HL-60 (cell line): ENCODE results near the gene KLK1.
"Not testable (repeated sequence)": the region's sequence is repeated elsewhere in the genome, so short reads cannot be mapped to it uniquely, and the experiment has no call there.

Experiments used
- DNase-seq, 2 experiments: peaks; one replicate each; pipeline ENCODE4 v3.0.0-alpha.2; 2010 to 2020; ENCODE audit warnings: low read depth in 1 of 2, low spot score in 1 of 2
- H3K27ac ChIP-seq: fragments of 250-450 bp; sonication (Bioruptor Pico); replicated peaks from 2 replicates; pipeline ENCODE4 v1.5.1; 2020; ENCODE audit warnings: mild to moderate bottlenecking, moderate library complexity
- H3K27me3 ChIP-seq: fragments of 250-450 bp; sonication (Bioruptor Pico); 2 replicates; pipeline ENCODE4 v1.5.1; 2021; ENCODE audit warnings: mild to moderate bottlenecking, moderate library complexity; ENCODE audit not compliant: insufficient read depth, poor library complexity, severe bottlenecking
- H3K4me3 ChIP-seq: replicated peaks from 2 replicates; pipeline ENCODE4 v1.5.1; 2011; ENCODE audit warnings: mild to moderate bottlenecking, control low read depth, low read length; ENCODE audit not compliant: insufficient read depth
- CTCF ChIP-seq: IDR thresholded peaks from one replicate; pipeline ENCODE4 v1.5.1; 2011; ENCODE audit warnings: low read length, control low read depth, inconsistent platforms; ENCODE audit not compliant: insufficient read depth
- GABPA ChIP-seq: IDR thresholded peaks from 2 replicates; pipeline ENCODE4 v1.6.1; 2012; ENCODE audit warnings: low read depth
- POLR2AphosphoS5 ChIP-seq: IDR thresholded peaks from 2 replicates; pipeline ENCODE4 v1.6.1; 2012; ENCODE audit warnings: low read depth
- REST ChIP-seq: IDR thresholded peaks from 2 replicates; pipeline ENCODE4 v1.6.1; 2012; ENCODE audit warnings: low read depth; ENCODE audit not compliant: insufficient replicate concordance
- SPI1 ChIP-seq: IDR thresholded peaks from 2 replicates; pipeline ENCODE4 v1.6.1; 2012; ENCODE audit warnings: low read depth, mild to moderate bottlenecking, borderline replicate concordance

KLK1 gene

GRCh38 chr19:50785329-50785728, 38.3 kb downstream of the KLK1 start:
- DNase-seq, result no peak
- TF ChIP-seq CTCF (no peak), REST (no peak), POLR2AphosphoS5 (no peak), GABPA (no peak), SPI1 (no peak)

GRCh38 chr19:50784710-50785109, 38.9 kb downstream of the KLK1 start:
- no peak for DNase-seq
- H3K27ac ChIP-seq, result no peak overlapping the region
- no peak for TF ChIP-seq CTCF
- no peak for TF ChIP-seq POLR2AphosphoS5
- H3K4me3 ChIP-seq, result no peak overlapping the region
- H3K27me3 ChIP-seq, result peaks cover 8% of the 10 kb centered on the region

More at GRCh38 chr19:50785329-50785728, 38.3 kb downstream of the KLK1 start:
- Histone ChIP-seq H3K27ac (no peak overlapping the region), H3K4me3 (no peak overlapping the region), H3K27me3 (peaks cover 3% of the 10 kb centered on the region)

GRCh38 chr19:50783848-50784152, 39.8 kb downstream of the KLK1 start:
- DNase-seq, H3K27ac ChIP-seq, H3K4me3 ChIP-seq: not testable (repeated sequence)
- H3K27me3 ChIP-seq, result peaks cover 14% of the 10 kb centered on the region

GRCh38 chr19:50780753-50781435, 42.7 kb downstream of the KLK1 start:
- no peak for DNase-seq

More at GRCh38 chr19:50780753-50781435, 42.7 kb downstream of the KLK1 start:
- Histone ChIP-seq H3K4me3 (no peak overlapping the region), H3K27me3 (peaks cover 32% of the 10 kb centered on the region), H3K27ac (no peak overlapping the region)
- TF ChIP-seq CTCF, result no peak
- no peak for TF ChIP-seq GABPA
